NT2/D1 (cell line): ENCODE results near the gene MBP.

Experiments used
- DNase-seq: peaks from one replicate; pipeline ENCODE4 v3.0.0-alpha.2; 2011; ENCODE audit warnings: low read depth, low spot score
- H3K27me3 ChIP-seq: 2 replicates; pipeline ENCODE4 v1.6.0; 2011; ENCODE audit warnings: mild to moderate bottlenecking; ENCODE audit not compliant: insufficient read length, insufficient read depth
- H3K36me3 ChIP-seq: 2 replicates; pipeline ENCODE4 v1.6.1; 2011; ENCODE audit warnings: mild to moderate bottlenecking, low read length, mixed read lengths; ENCODE audit not compliant: insufficient read depth, insufficient read length
- H3K4me1 ChIP-seq: 2 replicates; pipeline ENCODE4 v1.5.1; 2011; ENCODE audit not compliant: insufficient read depth, insufficient read length
- H3K4me3 ChIP-seq: 2 replicates; pipeline ENCODE4 v1.5.1; 2011; ENCODE audit warnings: low read depth; ENCODE audit not compliant: insufficient read length
- H3K9ac ChIP-seq: 2 replicates; pipeline ENCODE4 v1.6.0; 2011; ENCODE audit warnings: low read depth; ENCODE audit not compliant: insufficient read length
- H3K9me3 ChIP-seq: 2 replicates; pipeline ENCODE4 v1.5.1; 2011; ENCODE audit warnings: mild to moderate bottlenecking, low read length; ENCODE audit not compliant: insufficient read depth
- SUZ12 ChIP-seq: IDR thresholded peaks from 2 replicates; pipeline ENCODE4 v1.6.1; 2011; ENCODE audit not compliant: insufficient read length, insufficient read depth; ENCODE audit errors: extremely low read depth
- YY1 ChIP-seq: IDR thresholded peaks from 2 replicates; pipeline ENCODE4 v1.6.1; 2011; ENCODE audit not compliant: insufficient read length, insufficient read depth
- ZNF274 ChIP-seq: IDR thresholded peaks from 2 replicates; pipeline ENCODE4 v1.6.1; 2011; ENCODE audit warnings: mild to moderate bottlenecking, low read depth, low read length

Gene MBP

DNA sequence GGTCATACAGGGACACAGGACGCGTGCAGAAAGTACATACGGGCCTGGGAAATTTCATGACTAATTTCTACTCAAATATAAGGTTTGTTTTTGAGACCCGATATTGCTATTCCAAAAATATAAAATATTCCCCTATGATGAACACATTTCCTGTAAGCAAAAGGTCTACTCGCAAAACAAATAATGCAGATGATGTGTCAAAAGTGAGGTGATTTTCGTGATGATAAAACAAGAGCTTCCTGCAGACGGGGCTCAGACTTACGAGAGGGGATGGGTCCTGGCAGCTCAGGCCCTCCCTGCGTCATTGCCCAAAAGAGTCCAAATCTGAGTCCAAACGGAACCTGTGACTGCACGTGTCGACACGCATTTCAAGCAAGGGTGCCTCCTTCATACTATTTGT is 62.7 kb downstream of the MBP start:
- H3K27me3 ChIP-seq, result no peaks in the 10 kb centered on the region
- no peak for DNase-seq
- peaks cover 6% of the 10 kb centered on the region for H3K4me1 ChIP-seq

GRCh38 chr18:77069482-77069881 is 63.1 kb downstream of the MBP start:
- H3K4me3 ChIP-seq, result no peak overlapping the region

More for the DNA sequence above, 62.7 kb downstream of the MBP start:
- H3K36me3 ChIP-seq, result no peaks in the 10 kb centered on the region
- no peak overlapping the region for H3K4me3 ChIP-seq
- TF ChIP-seq ZNF274 (no peak), YY1 (no peak), SUZ12 (no peak)
- no peaks in the 10 kb centered on the region for H3K9me3 ChIP-seq
- no peak overlapping the region for H3K9ac ChIP-seq

DNA sequence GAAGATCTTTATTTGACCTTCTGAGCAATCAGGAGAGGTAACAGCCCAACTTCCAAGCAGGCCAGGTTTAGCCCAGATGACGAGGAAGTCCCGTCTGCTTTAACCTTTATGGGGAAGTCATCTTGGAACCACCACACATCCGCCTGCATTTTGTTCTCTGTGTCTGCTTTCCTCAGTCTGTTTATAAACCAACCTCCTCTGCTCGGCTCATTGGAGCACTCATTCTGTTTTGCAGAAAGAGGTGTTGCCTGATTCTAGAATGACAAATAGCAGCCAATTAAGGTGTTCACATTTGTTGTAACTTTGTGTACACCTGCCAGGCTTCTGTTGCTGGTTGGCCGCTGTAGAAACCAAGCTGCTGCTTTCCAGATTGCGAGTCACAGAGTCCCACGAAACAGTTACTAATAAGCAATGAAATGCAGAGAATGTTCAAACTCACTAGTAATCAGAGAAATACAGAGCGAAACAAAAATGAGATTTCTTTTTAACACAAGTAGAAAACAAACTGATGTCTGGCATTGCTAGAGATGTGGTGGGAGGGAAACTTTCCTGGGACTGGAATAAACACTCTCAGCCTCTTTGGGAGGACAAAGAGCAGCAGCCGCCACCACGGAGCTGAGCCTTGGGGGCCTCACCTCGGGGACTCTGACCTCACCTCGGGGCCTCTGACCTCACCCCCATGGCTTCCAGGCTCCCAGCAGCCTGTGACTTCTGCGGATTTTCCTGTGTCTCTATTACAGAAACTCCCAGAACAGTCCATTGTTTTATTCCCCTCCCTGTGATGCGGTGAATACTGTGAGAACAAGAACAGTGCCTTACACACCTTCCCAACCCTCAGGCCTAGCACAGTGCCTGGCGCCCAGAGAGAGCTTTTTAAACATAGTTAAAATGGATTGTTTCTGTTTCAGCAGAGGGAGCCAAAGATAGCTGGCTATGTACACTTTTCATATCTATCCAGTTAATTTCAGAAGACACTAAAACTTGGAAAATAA is 64.0 kb downstream of the MBP start:
- Histone ChIP-seq H3K36me3 (no peaks in the 10 kb centered on the region), H3K27me3 (no peaks in the 10 kb centered on the region), H3K4me1 (peaks cover 6% of the 10 kb centered on the region), H3K9ac (no peak overlapping the region), H3K4me3 (no peak overlapping the region), H3K9me3 (no peaks in the 10 kb centered on the region)
- no peak for DNase-seq
- TF ChIP-seq ZNF274, result no peak
- no peak for TF ChIP-seq YY1
- TF ChIP-seq SUZ12, result no peak

More at GRCh38 chr18:77069482-77069881, 63.1 kb downstream of the MBP start:
- TF ChIP-seq SUZ12, result no peak
- TF ChIP-seq ZNF274, result no peak
- no peak for TF ChIP-seq YY1
- Histone ChIP-seq H3K4me1 (peaks cover 6% of the 10 kb centered on the region), H3K9ac (no peak overlapping the region), H3K9me3 (no peaks in the 10 kb centered on the region), H3K36me3 (no peaks in the 10 kb centered on the region), H3K27me3 (no peaks in the 10 kb centered on the region)
- DNase-seq, result no peak

DNA sequence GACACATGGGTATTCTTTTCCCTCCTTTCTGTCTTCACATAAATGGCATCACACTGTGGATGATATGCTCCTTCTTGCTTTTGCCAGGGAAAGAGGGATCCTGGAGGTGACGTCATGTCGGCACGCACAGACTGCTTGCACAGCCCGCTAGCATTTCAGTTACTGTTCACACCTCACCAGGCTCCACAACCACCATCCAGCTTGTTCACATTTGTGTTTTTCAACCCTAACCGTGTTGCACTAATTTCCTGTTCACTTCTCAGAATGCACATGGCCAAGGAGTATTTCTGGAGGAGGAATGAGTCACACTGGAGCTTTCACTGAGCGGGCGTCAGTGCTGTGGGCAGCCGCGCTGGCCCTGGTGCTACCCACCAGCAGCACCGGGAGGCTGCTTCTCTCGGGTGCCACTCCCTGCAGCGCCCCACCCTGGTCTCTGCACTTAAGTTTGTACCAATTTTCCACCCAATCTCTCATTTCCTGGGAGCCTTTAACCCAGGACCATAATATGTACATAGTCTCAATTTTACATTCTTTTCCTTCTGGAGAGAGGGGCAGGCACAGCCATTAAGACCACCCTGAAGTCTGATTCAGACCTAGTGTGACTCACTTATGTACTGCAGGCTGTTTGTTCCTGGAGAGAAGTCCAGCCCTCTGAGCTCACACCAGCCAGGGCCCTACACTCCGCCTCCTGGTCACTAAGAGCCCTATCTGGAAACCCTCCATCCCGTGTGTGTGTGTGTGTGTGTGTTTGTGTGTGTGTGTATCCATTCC is 65.1 kb downstream of the MBP start:
- TF ChIP-seq SUZ12 (no peak), ZNF274 (no peak), YY1 (no peak)
- no peak for DNase-seq
- Histone ChIP-seq H3K4me1 (peaks cover 6% of the 10 kb centered on the region), H3K36me3 (no peaks in the 10 kb centered on the region), H3K4me3 (no peak overlapping the region), H3K27me3 (no peaks in the 10 kb centered on the region), H3K9ac (no peak overlapping the region), H3K9me3 (no peaks in the 10 kb centered on the region)

GRCh38 chr18:77066689-77067088 is 65.9 kb downstream of the MBP start:
- H3K27me3 ChIP-seq, result no peaks in the 10 kb centered on the region
- H3K36me3 ChIP-seq, result no peaks in the 10 kb centered on the region
- no peak for DNase-seq
- no peak overlapping the region for H3K4me3 ChIP-seq
- H3K9ac ChIP-seq, result no peak overlapping the region
- no peaks in the 10 kb centered on the region for H3K9me3 ChIP-seq
- peaks cover 6% of the 10 kb centered on the region for H3K4me1 ChIP-seq
- TF ChIP-seq SUZ12 (no peak), ZNF274 (no peak)

GRCh38 chr18:77066101-77066500 is 66.5 kb downstream of the MBP start:
- Histone ChIP-seq H3K36me3 (no peaks in the 10 kb centered on the region), H3K9me3 (no peaks in the 10 kb centered on the region), H3K27me3 (no peaks in the 10 kb centered on the region), H3K4me3 (no peak overlapping the region), H3K9ac (no peak overlapping the region), H3K4me1 (peaks cover 6% of the 10 kb centered on the region)
- TF ChIP-seq YY1, result no peak
- no peak for TF ChIP-seq SUZ12
- TF ChIP-seq ZNF274, result no peak
- no peak for DNase-seq
